ENCODE results near the gene CXXC4.

The CXXC4 gene

GRCh38 chr4:104494822-104495559 lies at the start of gene CXXC4:
CXXC4 (minus strand) TSS chr4:104494894; CDS start chr4:104491802, 3,092 bp downstream.
- DNase-seq (ENCODE audit: low read depth): peak; percentile 91
- peak within 1 kb of the TSS; percentile 98 for H3K4me3 ChIP-seq (ENCODE audit: low read depth, low read length)

GRCh38 chr4:104533156-104533555 lies 38.5 kb upstream of the CXXC4 start:
- TF ChIP-seq CTCF (IDR thresholded peaks at IDR 0.05; ENCODE audit: insufficient read depth, low read depth, low read length, missing control alignments): no peak
- H3K4me3 ChIP-seq (ENCODE audit: low read depth, low read length): no peak overlapping the region
- DNase-seq (ENCODE audit: low read depth): no peak

More at GRCh38 chr4:104494822-104495559, at the start of gene CXXC4:
- no peak for TF ChIP-seq CTCF (IDR thresholded peaks at IDR 0.05; ENCODE audit: insufficient read depth, low read depth, low read length, missing control alignments)

- no peak for DNase-seq (ENCODE audit: low read depth)
- H3K4me3 ChIP-seq (ENCODE audit: low read depth, low read length): no peak overlapping the region
- TF ChIP-seq CTCF (IDR thresholded peaks at IDR 0.05; ENCODE audit: insufficient read depth, low read depth, low read length, missing control alignments): no peak
These were observed 38.0 kb upstream of the CXXC4 start for GRCh38 chr4:104532677-104533076.

GRCh38 chr4:104531390-104531789 lies 36.7 kb upstream of the CXXC4 start:
- DNase-seq (ENCODE audit: low read depth): no peak
- TF ChIP-seq CTCF (IDR thresholded peaks at IDR 0.05; ENCODE audit: insufficient read depth, low read depth, low read length, missing control alignments): no peak
- no peak overlapping the region for H3K4me3 ChIP-seq (ENCODE audit: low read depth, low read length)

- TF ChIP-seq CTCF (IDR thresholded peaks at IDR 0.05; ENCODE audit: insufficient read depth, low read depth, low read length, missing control alignments): no peak
- DNase-seq (ENCODE audit: low read depth): no peak
- no peak overlapping the region for H3K4me3 ChIP-seq (ENCODE audit: low read depth, low read length)
These were observed 35.7 kb upstream of the CXXC4 start for GRCh38 chr4:104530426-104530825.

- no peak for TF ChIP-seq CTCF (IDR thresholded peaks at IDR 0.05; ENCODE audit: insufficient read depth, low read depth, low read length, missing control alignments)
- H3K4me3 ChIP-seq (ENCODE audit: low read depth, low read length): no peak overlapping the region
- DNase-seq (ENCODE audit: low read depth): no peak
These were observed 29.9 kb upstream of the CXXC4 start for GRCh38 chr4:104524591-104524990.

GRCh38 chr4:104524026-104524425 lies 29.3 kb upstream of the CXXC4 start:
- DNase-seq (ENCODE audit: low read depth): no peak
- H3K4me3 ChIP-seq (ENCODE audit: low read depth, low read length): no peak overlapping the region
- no peak for TF ChIP-seq CTCF (IDR thresholded peaks at IDR 0.05; ENCODE audit: insufficient read depth, low read depth, low read length, missing control alignments)
